Stimulated activated CD4-positive, alpha-beta T cell treated with anti-CD3 and anti-CD28 coated beads, Interleukin-12 subunit alpha, Interleukin-12 subunit beta, amount 100 ng/mL, for 24 hours (primary cell): ENCODE data around the gene STXBP1.
A peak's percentile ranks its signal among the peaks of the same experiment; 100 is the strongest.

Source experiments
- DNase-seq, 2 experiments: peaks; one replicate each; pipeline ENCODE4 v3.0.0-alpha.2; 2020; ENCODE audit warnings: low read depth in 2 of 2

STXBP1 gene

DNA sequence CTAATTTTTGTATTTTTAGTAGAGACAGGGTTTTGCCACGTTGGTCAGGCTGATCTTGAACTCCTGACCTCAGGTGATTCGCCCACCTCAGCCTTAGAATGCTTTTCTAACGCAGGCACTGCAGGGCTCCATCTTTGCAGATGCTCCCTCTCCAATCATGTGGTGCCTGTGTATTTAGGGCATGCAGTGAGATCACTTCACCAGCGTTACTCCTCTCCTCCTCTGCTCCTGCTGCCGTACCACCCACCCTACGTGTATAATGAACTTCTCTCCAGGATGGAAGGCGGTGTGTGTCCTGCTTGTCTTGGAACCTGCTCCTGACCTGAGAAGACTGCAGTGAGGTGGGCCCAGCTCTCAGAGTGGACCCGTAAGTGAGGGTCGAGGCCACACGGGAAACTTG, 81.1 kb downstream of the STXBP1 start:
- DNase-seq = no peak

DNA sequence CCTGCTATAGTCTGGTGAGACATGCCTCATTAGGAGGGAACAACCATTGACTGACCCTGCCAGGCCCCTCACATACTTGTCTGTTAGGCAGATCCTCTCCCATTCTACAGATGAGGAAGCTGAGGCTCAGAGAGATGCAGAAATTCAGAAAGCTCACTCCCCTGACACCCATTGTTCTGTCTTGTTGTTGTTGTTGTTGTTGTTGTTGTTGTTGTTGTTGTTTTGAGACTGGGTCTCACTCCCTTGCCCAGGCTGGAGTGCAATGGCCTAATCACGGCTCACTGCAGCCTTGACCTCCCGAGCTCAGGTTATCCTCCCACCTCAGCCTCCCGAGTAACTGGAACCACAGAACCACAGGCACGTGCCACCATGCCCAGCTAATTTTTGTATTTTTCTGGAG, 81.6 kb downstream of the STXBP1 start:
- DNase-seq = no peak

GRCh38 chr9:127694890-127695720, 83.0 kb downstream of the STXBP1 start:
- DNase-seq = no peak

- DNase-seq = no peak
Measured at GRCh38 chr9:127697575-127697974, 85.5 kb downstream of the STXBP1 start.

- no peak for DNase-seq
Measured at GRCh38 chr9:127698386-127698785, 86.3 kb downstream of the STXBP1 start.

GRCh38 chr9:127698985-127699670, 87.1 kb downstream of the STXBP1 start:
- DNase-seq = peak; percentile 75 to 83

- no peak for DNase-seq
Measured at GRCh38 chr9:127700140-127700539, 88.1 kb downstream of the STXBP1 start.

GRCh38 chr9:127700594-127701255, 88.6 kb downstream of the STXBP1 start:
- DNase-seq = no peak

DNA sequence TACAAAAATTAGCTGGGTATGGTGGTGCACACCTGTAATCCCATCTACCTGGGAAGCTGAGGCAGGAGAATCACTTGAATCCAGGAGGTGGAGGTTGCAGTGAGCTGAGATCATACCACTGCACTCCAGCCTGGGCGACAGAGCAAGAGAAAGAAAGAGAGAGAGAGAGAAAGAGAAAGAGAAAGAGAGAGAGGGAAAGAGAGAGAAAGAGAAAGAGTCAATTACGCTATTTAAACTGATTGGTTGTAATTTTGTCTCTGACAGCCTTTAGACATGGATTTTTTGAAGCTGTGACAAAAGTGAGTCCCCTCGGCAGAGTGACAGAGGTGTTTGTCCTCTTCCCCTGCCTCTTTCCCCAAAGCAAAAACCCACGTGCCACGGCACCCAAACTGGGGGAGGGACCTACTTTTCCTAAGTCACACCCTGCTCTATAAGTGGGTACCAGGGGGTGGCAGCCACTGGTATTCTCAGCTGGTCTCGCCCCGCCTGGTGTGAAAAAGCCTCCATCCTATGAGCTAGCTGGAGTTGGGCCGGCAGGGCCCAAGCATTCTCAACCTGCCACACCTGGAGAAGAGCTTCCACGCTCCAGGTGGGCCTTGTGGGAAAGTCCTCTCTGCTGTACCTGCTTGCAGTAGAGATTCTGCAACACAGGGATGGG, 91.3 kb downstream of the STXBP1 start:
- no peak for DNase-seq

- no peak for DNase-seq
Measured at GRCh38 chr9:127705577-127706379, 93.7 kb downstream of the STXBP1 start.

DNA sequence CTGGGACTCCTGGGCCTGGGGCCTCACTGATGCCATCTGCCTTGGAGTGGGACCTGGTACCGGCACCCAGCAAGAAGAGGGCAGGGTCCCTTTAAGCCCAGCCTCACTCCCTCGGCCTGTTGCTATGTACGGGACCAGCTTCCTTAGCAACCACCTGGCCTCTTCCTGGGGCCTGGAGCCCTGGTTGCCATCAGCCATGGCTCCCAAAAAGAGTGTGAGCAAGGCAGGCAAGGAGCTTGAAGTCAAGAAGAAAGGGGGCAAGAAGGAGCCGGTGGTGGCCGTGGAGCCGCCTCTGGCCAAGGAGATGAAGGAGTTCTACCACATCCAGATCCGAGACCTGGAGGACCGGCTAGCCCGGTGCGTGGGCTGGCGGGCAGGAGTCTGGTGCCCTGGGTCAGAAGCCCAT, 94.8 kb downstream of the STXBP1 start, which contains the start of gene CFAP157:
Gene CFAP157, plus strand, starts transcription at position 153 of the 406 bp plus-strand sequence. Its CDS starts 44 bp downstream, at position 197.
- no peak for DNase-seq

DNA sequence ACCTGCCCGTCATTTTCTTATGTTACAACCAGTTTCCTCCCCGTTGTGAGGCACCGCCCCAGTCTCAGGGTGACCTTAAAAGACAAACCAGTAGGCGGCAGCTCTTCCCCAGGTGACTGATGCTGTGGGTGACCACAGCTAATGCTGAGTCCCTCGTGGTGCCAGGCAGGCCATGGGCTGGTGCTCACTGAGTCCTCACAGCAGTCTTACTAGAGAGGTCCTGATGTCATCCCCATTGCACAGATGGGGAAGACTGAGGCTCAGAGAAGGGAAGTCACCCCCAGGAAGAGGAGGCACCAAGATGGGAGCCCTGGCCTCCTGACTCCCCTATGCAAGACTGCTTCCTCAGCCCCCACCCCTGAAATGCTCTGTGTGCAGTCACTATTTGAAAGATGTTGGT, 95.7 kb downstream of the STXBP1 start:
- DNase-seq = no peak

DNA sequence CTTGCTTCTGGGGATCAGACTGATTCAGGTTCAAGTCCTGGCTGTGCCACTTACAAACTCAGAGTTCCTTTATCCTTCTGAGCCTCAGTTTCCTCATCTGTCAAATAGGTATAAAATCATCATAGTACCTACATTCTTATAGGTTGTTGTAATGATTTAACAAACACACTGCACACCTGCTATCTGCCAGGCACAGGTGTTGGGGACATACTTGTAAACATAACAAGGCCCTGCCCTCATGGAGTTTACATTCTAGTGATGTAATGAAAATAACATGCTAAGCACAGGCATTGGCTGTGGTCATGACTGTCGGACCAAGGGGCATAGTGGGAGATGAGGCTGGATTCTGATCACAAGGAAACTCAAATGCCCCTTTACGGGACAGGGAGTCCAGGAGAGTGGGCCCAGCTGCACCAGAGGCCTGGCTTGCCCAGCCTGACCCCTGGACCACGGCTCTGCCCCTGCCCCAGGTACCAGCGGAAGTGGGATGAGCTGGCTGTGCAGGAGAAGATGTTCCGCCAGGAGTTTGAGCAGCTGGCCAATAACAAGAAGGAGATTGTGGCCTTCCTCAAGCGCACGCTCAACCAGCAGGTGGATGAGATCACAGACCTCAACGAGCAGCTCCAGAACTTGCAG, 97.0 kb downstream of the STXBP1 start:
- DNase-seq = no peak

- DNase-seq = no peak
Measured at GRCh38 chr9:127710204-127710783, 98.2 kb downstream of the STXBP1 start.

DNA sequence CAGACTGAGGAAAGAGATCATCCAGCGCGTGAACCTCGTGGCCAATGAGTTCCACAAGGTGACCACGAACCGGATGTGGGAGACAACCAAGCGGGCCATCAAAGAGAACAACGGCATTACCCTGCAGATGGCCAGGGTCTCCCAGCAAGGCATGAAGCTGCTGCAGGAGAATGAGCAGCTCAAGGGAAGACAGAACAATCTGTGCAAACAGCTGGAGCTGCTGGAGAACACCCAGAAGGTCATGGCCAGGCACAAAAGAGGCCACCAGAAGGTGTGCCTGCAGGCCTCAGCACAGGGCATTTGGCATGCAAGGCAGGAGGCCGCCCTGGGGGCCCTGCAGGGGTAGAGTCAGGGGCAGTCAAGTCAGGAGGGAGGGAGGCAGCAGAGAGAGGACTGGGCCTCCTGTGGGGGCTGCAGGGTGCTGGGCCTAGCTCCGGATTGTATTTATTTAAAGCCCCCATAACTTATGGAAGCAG, 99.2 kb downstream of the STXBP1 start:
- no peak for DNase-seq

DNA sequence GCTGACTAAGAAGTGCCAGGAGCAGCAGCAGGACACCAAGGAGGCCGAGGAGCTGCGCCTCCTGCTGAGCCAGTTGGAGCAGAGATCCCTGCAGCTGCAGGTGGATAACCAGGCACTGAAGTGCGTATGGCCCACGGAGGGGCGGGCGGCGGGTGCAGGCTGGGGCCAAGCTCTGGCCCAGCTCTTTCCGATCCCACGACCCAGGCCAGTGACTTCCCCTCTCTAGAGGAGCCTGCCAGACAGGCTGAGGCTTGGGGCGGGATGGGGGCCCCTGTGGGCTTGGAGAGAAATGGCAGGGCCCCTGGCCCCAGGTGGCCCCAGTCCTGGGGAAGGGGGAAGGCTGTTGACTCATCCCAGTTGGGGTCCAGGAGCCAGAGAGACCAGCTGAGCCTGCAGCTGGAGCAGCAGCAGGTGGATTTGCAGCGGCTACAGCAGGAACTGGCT, 99.8 kb downstream of the STXBP1 start:
- no peak for DNase-seq

DNA sequence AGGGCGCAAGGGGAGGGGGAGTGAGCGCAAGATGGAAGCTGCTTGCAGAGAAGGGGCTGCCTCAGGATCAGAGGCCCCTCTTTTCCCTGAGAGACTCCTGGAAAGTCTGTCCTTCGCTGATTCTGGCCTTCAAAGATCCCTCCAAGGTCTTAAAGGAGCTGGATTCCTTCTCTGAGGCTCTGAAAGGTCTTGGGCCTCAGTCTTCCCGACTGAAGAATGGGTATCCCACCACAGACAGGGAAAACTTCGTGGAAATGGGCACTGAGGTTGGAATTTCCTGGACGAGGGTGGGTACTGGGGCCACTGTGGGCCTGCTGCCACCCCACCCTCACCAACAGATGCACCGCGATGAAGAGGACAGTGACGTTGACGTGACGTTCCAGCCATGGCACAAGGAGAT, 100.3 kb downstream of the STXBP1 start:
- no peak for DNase-seq

DNA sequence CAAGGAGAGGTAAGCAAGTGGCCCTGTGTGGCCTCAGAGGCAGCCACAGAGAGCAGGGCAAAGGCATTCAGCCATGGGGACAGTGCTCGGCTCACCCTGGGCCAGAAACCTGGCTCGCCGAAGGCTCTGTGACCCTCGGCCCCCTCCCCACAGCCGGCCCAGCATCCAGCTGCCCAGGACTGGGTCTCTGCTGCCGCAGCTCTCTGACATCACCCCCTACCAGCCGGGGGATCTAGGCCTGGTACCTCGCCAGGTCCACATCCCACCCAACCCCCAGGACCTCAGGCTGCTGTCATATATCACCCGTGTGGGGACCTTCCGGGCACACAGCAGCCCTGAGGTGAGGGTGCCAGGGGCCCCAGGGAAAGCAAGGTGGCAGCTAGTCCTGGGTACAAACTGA, 100.8 kb downstream of the STXBP1 start:
- DNase-seq = no peak

DNA sequence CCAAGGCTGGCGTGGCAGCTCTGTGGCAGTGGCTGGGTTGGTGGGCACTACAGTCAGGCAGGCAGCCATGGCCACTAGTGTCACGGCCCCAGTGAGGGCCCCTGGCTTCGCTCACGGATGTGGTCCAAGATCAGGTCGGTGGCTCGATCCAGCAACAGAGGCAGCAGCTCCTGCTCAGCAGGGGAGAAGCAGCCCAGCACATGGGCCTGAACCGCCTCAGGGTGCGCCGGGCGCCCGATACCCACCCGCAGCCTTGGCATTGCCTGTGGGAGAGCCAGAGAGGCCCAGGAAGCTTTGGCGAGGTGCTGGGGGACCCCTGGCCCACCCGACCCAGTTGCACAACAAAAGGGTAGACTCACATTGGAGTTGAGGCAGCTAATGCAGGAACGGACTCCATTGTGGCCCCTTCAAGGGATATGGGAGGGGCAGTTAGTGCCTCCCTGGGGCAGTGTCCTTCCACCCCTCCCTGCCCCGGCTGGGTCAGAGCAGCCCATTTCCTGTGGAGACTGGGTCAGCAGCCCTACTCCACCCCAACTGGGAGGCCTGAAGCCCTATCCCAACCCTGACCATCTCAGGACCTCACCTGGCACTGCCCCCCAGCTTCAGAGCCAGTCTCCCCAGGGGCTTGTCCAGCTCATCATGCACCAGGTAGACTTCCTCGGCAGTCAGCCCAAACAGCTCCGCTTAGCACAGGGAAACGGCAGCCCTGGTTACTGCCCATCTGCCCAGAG, 102.1 kb downstream of the STXBP1 start:
- no peak for DNase-seq
